BJ (cell line): ENCODE data around the gene CIB2. TPM values are rescaled to one million over a fixed set of nuclear protein-coding genes. Genes with fewer than 3 reads are reported as not detected.

Source experiments
- CTCF ChIA-PET: fragments of 350-600 bp; formaldehyde crosslinking; extraction: SDS; loops from one replicate; lab custom pipeline; 2021; ENCODE audit warnings: antibody characterized with exemption, inconsistent platforms; lab: Yijun Ruan, JAX
- POLR2A ChIA-PET: fragments of 300-600 bp; sonication (Branson Sonifier 250); formaldehyde crosslinking; extraction: SDS; loops from one replicate; lab custom pipeline; 2021; ENCODE audit warnings: antibody characterized with exemption; lab: Charles Lee
- DNase-seq: peaks from one replicate; pipeline ENCODE4 v3.0.0-alpha.2; 2011; ENCODE audit warnings: low read depth
- H3K27me3 ChIP-seq: 2 replicates; pipeline ENCODE4 v1.6.0; 2011; ENCODE audit warnings: low read length; ENCODE audit not compliant: control insufficient read depth, insufficient read depth
- H3K36me3 ChIP-seq: 2 replicates; pipeline ENCODE4 v1.5.1; 2011; ENCODE audit warnings: low read length; ENCODE audit not compliant: control insufficient read depth, insufficient read depth
- H3K4me3 ChIP-seq: 2 replicates; pipeline ENCODE4 v1.5.1; 2011; ENCODE audit warnings: low read depth, mild to moderate bottlenecking, control low read depth, low read length
- polyA plus RNA-seq: library from polyadenylated mRNA; depleted of rRNA; stranded (reverse); fragments of >200 nt; gene quantifications from 2 replicates; pipeline ENCODE4 v1.2.3, GENCODE V29; 2011
- TF ChIP-seq, protein P1 (sequence below): IDR thresholded peaks from 2 replicates; pipeline ENCODE4 v1.5.1; 2011; ENCODE audit warnings: low read depth, mild to moderate bottlenecking, control low read depth, inconsistent platforms, low read length, moderate library complexity; ENCODE audit not compliant: insufficient read depth

Gene CIB2
- polyA plus RNA-seq, 1 experiment, result 7.4 TPM

DNA sequence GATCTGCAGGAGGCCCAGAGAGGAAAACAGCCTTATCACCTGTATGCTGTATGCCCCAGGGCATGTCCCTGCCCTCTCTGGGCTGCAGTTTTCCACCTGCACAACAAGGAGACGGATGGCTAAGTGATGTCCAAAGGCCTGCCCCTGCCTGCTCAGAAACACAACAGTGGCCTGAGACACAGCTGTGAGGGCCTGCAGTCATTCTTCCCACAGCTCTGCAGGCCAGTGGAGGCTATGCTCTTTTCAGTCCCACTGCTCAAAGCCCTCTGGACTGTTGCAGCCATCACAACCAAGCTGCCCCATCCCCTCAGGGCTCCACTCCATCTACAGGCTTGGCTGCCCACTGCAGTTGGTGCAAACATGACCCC lies 48.5 kb downstream of the CIB2 start:
- DNase-seq, result no peak
- H3K36me3 ChIP-seq, result no peaks in the 10 kb centered on the region
- no peak overlapping the region for H3K4me3 ChIP-seq
- TF ChIP-seq, protein P1, sequence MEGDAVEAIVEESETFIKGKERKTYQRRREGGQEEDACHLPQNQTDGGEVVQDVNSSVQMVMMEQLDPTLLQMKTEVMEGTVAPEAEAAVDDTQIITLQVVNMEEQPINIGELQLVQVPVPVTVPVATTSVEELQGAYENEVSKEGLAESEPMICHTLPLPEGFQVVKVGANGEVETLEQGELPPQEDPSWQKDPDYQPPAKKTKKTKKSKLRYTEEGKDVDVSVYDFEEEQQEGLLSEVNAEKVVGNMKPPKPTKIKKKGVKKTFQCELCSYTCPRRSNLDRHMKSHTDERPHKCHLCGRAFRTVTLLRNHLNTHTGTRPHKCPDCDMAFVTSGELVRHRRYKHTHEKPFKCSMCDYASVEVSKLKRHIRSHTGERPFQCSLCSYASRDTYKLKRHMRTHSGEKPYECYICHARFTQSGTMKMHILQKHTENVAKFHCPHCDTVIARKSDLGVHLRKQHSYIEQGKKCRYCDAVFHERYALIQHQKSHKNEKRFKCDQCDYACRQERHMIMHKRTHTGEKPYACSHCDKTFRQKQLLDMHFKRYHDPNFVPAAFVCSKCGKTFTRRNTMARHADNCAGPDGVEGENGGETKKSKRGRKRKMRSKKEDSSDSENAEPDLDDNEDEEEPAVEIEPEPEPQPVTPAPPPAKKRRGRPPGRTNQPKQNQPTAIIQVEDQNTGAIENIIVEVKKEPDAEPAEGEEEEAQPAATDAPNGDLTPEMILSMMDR, result no peak
- no peaks in the 10 kb centered on the region for H3K27me3 ChIP-seq
- CTCF ChIA-PET, result interaction anchor here (0.9 kb wide), 1 partner anchor 83 kb away, joined by 3 read pairs; no protein-coding TSS in a partner anchor
- POLR2A ChIA-PET, result no interaction called here

DNA sequence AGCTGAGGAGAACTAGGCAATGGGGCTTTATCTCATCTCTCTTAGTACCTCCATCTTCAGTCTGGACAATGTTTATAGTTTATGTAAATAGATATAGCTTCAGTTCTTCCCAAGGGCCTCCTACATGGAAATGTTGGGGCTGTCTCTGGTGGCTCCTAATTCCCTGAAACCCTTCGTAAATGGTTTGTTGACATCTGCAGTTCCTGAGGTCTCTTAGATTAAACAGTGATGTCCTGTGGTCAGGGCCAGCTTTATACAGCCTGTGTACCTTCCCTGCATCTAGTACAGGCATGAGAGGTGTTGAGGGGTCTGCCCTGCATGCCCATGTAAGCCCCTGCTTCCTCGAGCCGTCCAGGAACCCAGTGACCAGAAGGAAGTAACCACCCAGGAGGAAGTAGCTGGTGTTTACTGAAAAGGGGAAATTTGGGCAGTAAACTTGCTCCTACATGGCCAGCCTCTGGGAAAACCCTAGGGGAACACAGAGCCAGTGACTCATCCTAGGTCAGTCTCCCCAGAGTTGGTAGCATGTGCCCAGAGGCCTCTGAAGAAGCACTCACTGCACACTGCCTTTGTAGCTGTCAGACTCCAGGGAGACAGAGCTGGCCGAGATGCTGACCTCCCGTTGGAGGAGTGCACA lies 49.0 kb downstream of the CIB2 start:
- H3K27me3 ChIP-seq, result no peaks in the 10 kb centered on the region
- POLR2A ChIA-PET, result no interaction called here
- CTCF ChIA-PET, result interaction anchor here (0.9 kb wide), 1 partner anchor 82 kb away, joined by 3 read pairs; no protein-coding TSS in a partner anchor
- H3K36me3 ChIP-seq, result no peaks in the 10 kb centered on the region
- TF ChIP-seq, protein P1, result no peak
- H3K4me3 ChIP-seq, result no peak overlapping the region
- DNase-seq, result no peak

DNA sequence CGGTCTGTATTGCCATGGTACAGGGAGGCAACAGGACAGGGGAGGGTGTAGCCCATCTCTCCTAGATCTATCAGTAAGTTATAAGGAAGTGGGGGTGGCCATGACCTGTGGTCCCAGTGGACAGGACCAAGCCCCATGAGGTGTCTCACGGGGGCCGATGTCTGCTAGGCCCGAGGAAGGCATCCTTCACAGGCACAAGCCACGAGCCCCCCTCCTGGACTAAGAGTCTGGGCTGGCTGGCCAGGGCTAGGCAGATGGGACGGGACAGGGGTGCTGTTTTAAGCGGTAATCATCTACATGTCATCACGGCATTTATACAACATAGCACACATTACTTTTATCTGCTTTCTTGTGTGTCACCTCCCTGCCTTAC lies 51.2 kb downstream of the CIB2 start:
- Histone ChIP-seq H3K36me3 (no peaks in the 10 kb centered on the region), H3K4me3 (no peak overlapping the region), H3K27me3 (no peaks in the 10 kb centered on the region)
- POLR2A ChIA-PET, result no interaction called here
- TF ChIP-seq, protein P1, result no peak
- CTCF ChIA-PET, result no interaction called here
- no peak for DNase-seq

DNA sequence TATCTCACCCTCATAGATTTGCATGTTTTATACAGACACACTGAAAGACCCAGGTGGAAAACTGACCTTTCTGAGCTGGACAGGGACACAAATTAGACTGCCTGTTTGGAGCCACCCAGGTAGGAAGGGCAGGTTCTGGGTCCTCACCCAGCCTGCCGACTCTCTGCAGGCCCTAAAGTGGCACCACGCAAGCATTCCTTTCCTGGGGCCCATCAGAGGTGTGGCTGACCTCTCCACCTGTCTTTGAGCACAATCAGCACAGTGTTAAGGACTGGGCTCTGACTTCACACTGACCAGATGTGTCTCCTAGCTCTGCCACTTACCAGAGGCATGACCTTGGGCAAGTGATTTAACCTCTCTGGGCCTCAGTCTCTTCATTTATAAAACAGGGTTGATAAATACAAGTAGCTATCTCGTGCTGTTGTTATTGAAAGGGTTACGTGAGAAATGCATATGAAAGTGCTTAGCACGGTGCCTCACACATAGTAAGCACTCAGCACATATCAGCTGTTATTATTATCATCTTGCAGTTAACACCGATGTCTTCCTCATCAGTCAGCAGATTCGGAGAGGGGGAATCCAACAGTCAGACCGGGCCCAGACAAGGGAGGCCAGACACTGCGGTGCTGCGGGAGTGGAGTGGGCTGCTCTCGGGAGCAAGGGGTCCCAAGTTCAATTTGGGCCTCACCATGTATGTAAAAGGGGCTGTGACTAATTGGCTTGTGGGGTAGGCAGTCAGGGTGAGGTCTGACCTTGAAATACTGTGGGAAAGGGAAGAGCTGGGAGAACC lies 51.8 kb downstream of the CIB2 start:
- Histone ChIP-seq H3K36me3 (no peaks in the 10 kb centered on the region), H3K4me3 (no peak overlapping the region), H3K27me3 (no peaks in the 10 kb centered on the region)
- TF ChIP-seq, protein P1, result no peak
- ChIA-PET POLR2A (no interaction called here), CTCF (interaction anchor here (0.9 kb wide), 1 partner anchor 20 kb away, joined by 4 read pairs; no protein-coding TSS in a partner anchor)
- DNase-seq, result no peak

DNA sequence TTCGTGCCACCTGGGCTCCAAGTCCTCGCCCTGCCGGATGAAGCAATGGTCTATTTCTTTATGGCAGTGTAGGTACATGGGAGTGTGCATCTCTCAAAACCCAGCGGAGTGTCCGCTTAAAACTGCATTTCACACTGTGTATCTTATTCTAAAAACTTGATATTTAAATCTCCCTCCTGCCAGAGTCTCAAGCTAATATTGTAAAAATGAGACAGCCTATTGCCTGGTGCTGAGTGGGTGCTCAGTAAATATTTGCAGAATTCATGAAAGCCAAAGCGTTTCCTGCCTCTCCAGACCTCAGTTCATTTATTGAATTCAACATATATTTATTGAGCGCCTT lies 53.4 kb downstream of the CIB2 start:
- Histone ChIP-seq H3K27me3 (no peaks in the 10 kb centered on the region), H3K36me3 (no peaks in the 10 kb centered on the region), H3K4me3 (peak overlapping the region; percentile 93)
- DNase-seq, result no peak
- ChIA-PET CTCF (interaction anchor here (0.6 to 0.8 kb wide), 3 partner anchors 10 to 737 kb away, joined by 3 read pairs; no protein-coding TSS in a partner anchor), POLR2A (no interaction called here)
- TF ChIP-seq, protein P1, result no peak
